Panc1 (cell line): ENCODE results near the gene FGF19. TPM values are rescaled to one million over a fixed set of nuclear protein-coding genes. Genes with fewer than 3 reads are reported as not detected.

ENCODE experiments used
- ATAC-seq: fragments of 200-7000 bp; cut with Tn5 transposase; 2 replicates; pipeline ENCODE4 v1.9.1; 2020; ENCODE audit warnings: mild to moderate bottlenecking, moderate library complexity
- BruUV-seq: library from RNA; stranded (reverse); fragments of 400-500 nt; replicated peaks from 2 replicates; lab custom pipeline; 2021; lab: Mats Ljungman, UMichigan
- CTCF ChIA-PET: fragments of 300-600 bp; sonication (Branson Sonifier 250); formaldehyde crosslinking; loops from one replicate; lab custom pipeline; 2022; ENCODE audit warnings: antibody characterized with exemption; lab: Charles Lee
- POLR2A ChIA-PET: fragments of 300-600 bp; sonication (Branson Sonifier 250); formaldehyde crosslinking; loops from one replicate; lab custom pipeline; 2022; ENCODE audit warnings: antibody characterized with exemption; lab: Charles Lee
- DNase-seq: peaks from one replicate; pipeline ENCODE4 v3.0.0-alpha.2; 2010; ENCODE audit warnings: low read depth, low spot score
- H3K27ac ChIP-seq: 2 replicates; pipeline ENCODE4 v1.5.1; 2011; ENCODE audit warnings: mild to moderate bottlenecking, low read length, inconsistent platforms
- H3K27me3 ChIP-seq: fragments of 200-500 bp; sonication (Bioruptor generic); 2 replicates; pipeline ENCODE4 v1.6.0; 2014; ENCODE audit warnings: low read length, inconsistent platforms; ENCODE audit not compliant: control insufficient read depth, insufficient read depth
- H3K36me3 ChIP-seq: fragments of 200-500 bp; sonication (Bioruptor generic); 2 replicates; pipeline ENCODE4 v1.5.1; 2014; ENCODE audit warnings: inconsistent platforms, mild to moderate bottlenecking, low read length, moderate library complexity; ENCODE audit not compliant: control insufficient read depth, insufficient read depth
- H3K4me1 ChIP-seq: 2 replicates; pipeline ENCODE4 v1.5.1; 2011; ENCODE audit warnings: inconsistent platforms, mild to moderate bottlenecking, low read length, moderate library complexity; ENCODE audit not compliant: control insufficient read depth, insufficient read depth
- H3K4me3 ChIP-seq, 2 experiments: 2 replicates each; pipeline ENCODE4 v1.5.1; 2011 to 2012; ENCODE audit warnings: low read depth in 2 of 2, low read length in 2 of 2, mild to moderate bottlenecking in 2 of 2, inconsistent platforms in 1 of 2, moderate library complexity in 1 of 2
- H3K9me3 ChIP-seq: fragments of 200-500 bp; sonication (Bioruptor generic); 2 replicates; pipeline ENCODE4 v1.5.1; 2014; ENCODE audit warnings: low read depth, mild to moderate bottlenecking, inconsistent platforms, low read length, moderate library complexity; ENCODE audit not compliant: control insufficient read depth, insufficient read depth
- CTCF ChIP-seq: fragments of 450-650 bp; IDR thresholded peaks from 2 replicates; pipeline ENCODE4 v1.5.1; 2017; ENCODE audit warnings: mild to moderate bottlenecking
- POLR2AphosphoS5 ChIP-seq: IDR thresholded peaks from 2 replicates; pipeline ENCODE4 v1.6.1; 2012; ENCODE audit warnings: mild to moderate bottlenecking, low read depth, low read length, moderate library complexity
- SIN3A ChIP-seq: IDR thresholded peaks from 2 replicates; pipeline ENCODE4 v1.6.1; 2012; ENCODE audit warnings: low read depth, mild to moderate bottlenecking, low read length, moderate library complexity, borderline replicate concordance; ENCODE audit not compliant: insufficient read depth
- TCF7L2 ChIP-seq: IDR thresholded peaks from 2 replicates; pipeline ENCODE4 v1.6.1; 2011; ENCODE audit warnings: mild to moderate bottlenecking, low read depth, low read length, inconsistent platforms
- in situ Hi-C: cut with HindIII; loops from 2 replicates; pipeline ENCODE4 v1.10.0; 2016; ENCODE audit warnings: low sequenced_read_pairs, low pct_unique_long_range_greater_than_20kb
- intact Hi-C: fragments of 100-400 bp; cut with micrococcal nuclease; formaldehyde crosslinking; loops from one replicate; pipeline ENCODE4 v1.10.0; 2022; ENCODE audit not compliant: unreplicated experiment
- total RNA-seq: library from RNA; stranded (reverse); gene quantifications from one replicate; pipeline ENCODE4 v1.2.1, GENCODE V29; 2021; ENCODE audit not compliant: unreplicated experiment
- TF ChIP-seq, protein P1 (sequence below), 2 experiments: IDR thresholded peaks; 2 replicates each; pipeline ENCODE4 v1.6.1; 2011 to 2012; ENCODE audit warnings: low read depth in 2 of 2, control low read depth in 1 of 2, low read length in 1 of 2, mild to moderate bottlenecking in 1 of 2, moderate library complexity in 1 of 2; ENCODE audit not compliant: insufficient read depth in 1 of 2

Gene FGF19
- total RNA-seq, 1 experiment from 2014 or later = not detected

DNA sequence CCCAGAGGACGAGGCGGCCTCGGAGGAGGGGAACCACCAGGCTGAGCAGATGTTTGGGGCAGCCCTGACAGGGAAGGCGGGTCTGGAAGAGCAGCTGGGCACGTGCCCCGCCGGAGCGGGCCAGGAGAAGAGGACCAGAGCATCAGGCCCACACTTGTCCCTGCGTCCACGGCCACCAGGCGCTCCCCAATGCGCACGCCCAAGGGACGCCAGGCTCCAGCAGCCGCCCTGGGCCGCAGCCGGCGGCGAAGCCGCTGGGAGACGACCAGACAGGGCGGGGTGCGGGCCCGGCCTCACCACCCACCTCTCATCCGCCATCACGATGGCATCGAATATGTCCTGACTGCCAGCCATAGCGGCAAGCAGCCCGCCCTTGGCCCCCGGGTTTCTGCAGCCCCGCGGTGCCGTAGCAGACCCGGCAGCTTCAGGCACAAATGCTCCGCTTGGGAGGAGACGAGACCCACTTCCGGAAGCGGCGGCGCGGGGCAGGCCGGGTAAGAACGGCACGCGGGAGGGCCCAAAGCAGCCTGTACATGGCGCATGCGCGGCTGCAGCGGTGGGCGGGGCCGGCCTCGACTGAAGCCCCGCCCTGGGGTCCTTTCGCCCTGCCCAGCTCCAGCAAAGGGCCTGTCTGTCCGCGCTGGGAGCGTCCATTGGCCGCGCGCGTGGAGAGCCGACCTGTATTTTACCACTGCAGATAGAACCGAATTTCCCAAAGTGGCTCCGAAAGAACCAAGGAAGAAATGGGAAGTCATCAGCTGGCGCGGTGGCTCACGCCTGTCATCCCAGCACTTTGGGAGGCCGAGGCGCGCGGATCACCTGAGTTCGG, 28.7 kb downstream of the FGF19 start, which contains the start of gene LTO1:
Gene LTO1, minus strand, starts transcription at position 468 of the 829 bp plus-strand sequence. Its CDS starts 114 bp downstream, at position 354.
- BruUV-seq = no TSS peak
- H3K4me1 ChIP-seq = peaks cover 11% of the 10 kb centered on the region
- no peaks in the 10 kb centered on the region for H3K9me3 ChIP-seq
- intact Hi-C loops = loop anchor here (10.0 kb wide), 1 partner anchor 570 kb away; no protein-coding TSS in a partner anchor
- peak within 1 kb of the TSS; percentile 84 for H3K27ac ChIP-seq
- no peaks in the 10 kb centered on the region; the same call in 1 of the 2 replicates for H3K36me3 ChIP-seq
- POLR2A ChIA-PET = interaction anchor here (0.6 to 1.5 kb wide), 5 partner anchors 8 to 605 kb away, joined by 4 to 10 read pairs (median 6); partner anchors contain the start of gene MYEOV
- CTCF ChIA-PET = interaction anchor here (0.6 kb wide), 1 partner anchor 202 kb away, joined by 7 read pairs; no protein-coding TSS in a partner anchor
- TF ChIP-seq, protein P1, sequence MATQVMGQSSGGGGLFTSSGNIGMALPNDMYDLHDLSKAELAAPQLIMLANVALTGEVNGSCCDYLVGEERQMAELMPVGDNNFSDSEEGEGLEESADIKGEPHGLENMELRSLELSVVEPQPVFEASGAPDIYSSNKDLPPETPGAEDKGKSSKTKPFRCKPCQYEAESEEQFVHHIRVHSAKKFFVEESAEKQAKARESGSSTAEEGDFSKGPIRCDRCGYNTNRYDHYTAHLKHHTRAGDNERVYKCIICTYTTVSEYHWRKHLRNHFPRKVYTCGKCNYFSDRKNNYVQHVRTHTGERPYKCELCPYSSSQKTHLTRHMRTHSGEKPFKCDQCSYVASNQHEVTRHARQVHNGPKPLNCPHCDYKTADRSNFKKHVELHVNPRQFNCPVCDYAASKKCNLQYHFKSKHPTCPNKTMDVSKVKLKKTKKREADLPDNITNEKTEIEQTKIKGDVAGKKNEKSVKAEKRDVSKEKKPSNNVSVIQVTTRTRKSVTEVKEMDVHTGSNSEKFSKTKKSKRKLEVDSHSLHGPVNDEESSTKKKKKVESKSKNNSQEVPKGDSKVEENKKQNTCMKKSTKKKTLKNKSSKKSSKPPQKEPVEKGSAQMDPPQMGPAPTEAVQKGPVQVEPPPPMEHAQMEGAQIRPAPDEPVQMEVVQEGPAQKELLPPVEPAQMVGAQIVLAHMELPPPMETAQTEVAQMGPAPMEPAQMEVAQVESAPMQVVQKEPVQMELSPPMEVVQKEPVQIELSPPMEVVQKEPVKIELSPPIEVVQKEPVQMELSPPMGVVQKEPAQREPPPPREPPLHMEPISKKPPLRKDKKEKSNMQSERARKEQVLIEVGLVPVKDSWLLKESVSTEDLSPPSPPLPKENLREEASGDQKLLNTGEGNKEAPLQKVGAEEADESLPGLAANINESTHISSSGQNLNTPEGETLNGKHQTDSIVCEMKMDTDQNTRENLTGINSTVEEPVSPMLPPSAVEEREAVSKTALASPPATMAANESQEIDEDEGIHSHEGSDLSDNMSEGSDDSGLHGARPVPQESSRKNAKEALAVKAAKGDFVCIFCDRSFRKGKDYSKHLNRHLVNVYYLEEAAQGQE (IDR thresholded peaks at IDR 0.05; ENCODE audit: insufficient read depth in 1 of 2, low read depth in 2 of 2, low read length in 1 of 2) = 0 out of 4 replicates have a peak, but pooled peaks of 1 of the 2 experiments have one; percentile 49
- no peak for TF ChIP-seq TCF7L2
- no peak for TF ChIP-seq CTCF
- peak; percentile 95 for TF ChIP-seq SIN3A
- peak; percentile 96 for TF ChIP-seq POLR2AphosphoS5
- peak within 1 kb of the TSS; percentile 82 to 99 for H3K4me3 ChIP-seq
- peak; percentile 66 for DNase-seq
- H3K27me3 ChIP-seq = no peaks in the 10 kb centered on the region
- peak; percentile 97 for ATAC-seq
- in situ Hi-C loops = no loop called here

- Histone ChIP-seq H3K36me3 (peaks cover 4% of the 10 kb centered on the region; the same call in 1 of the 2 replicates), H3K4me1 (peaks cover 13% of the 10 kb centered on the region), H3K4me3 (peak overlapping the region; percentile 82 to 99), H3K27ac (peak overlapping the region; percentile 84), H3K27me3 (no peaks in the 10 kb centered on the region), H3K9me3 (no peaks in the 10 kb centered on the region)
- TF ChIP-seq, protein P1 (IDR thresholded peaks at IDR 0.05; ENCODE audit: insufficient read depth in 1 of 2, low read depth in 2 of 2, low read length in 1 of 2) = no peak
- no peak for TF ChIP-seq SIN3A
- no peak for TF ChIP-seq CTCF
- TF ChIP-seq TCF7L2 = no peak
- no peak for TF ChIP-seq POLR2AphosphoS5
- ChIA-PET CTCF (no interaction called here), POLR2A (interaction anchor here (1.5 kb wide), 1 partner anchor 380 kb away, joined by 4 read pairs; the partner anchor contains the start of gene MYEOV)
- no peak for ATAC-seq
- DNase-seq = no peak
- in situ Hi-C loops (no loop called here), intact Hi-C loops (loop anchor here (10.0 kb wide), 1 partner anchor 570 kb away; no protein-coding TSS in a partner anchor)
- BruUV-seq = TSS peak; percentile 68
These were observed 29.4 kb downstream of the FGF19 start for GRCh38 chr11:69674267-69674885.
